22Rv1 (cell line): ENCODE results near the gene AGAP2.

Source experiments
- CTCF ChIP-seq: fragments of 450-650 bp; IDR thresholded peaks from 2 replicates; pipeline ENCODE4 v1.5.1; 2017; ENCODE audit warnings: mild to moderate bottlenecking
- ZFX ChIP-seq: fragments of 450-650 bp; IDR thresholded peaks from 2 replicates; pipeline ENCODE4 v1.6.1; 2017; ENCODE audit warnings: antibody characterized with exemption, borderline replicate concordance

DNA sequence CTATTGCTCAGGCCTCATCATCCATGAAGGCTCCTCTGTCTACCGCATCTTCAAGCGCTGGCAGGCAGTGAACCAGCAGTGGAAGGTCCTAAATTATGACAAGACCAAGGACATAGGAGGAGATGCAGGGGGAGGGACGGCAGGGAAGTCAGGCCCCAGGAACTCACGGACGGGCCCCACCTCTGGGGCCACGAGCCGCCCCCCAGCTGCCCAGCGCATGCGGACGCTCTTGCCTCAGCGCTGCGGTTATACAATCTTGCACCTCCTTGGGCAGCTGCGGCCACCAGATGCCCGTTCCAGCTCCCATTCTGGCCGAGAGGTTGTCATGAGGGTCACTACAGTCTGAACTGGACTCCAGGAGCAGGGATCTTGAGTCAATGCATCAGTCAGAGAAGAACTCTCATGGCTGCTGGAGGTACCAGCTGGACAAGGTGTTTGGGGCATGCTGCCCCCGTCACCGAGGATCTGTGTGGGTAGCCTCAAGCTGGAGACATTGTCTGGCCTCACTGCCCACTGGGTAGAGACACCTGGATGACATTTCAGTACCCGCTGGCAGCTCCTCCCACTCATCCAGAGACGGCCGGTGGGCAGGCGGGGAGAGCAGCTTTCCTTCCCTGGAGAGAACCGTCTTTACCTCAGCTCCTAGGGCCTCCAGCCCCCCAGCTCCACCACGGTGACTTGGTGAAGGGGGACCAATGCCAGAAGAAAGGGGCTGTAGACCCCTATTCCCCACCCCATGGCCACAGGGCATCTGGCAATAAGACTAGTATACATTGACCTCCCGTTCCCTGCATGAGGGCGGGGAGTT lies 20.2 kb upstream of the AGAP2 start:
- no peak for TF ChIP-seq CTCF
- no peak for TF ChIP-seq ZFX
